AG04449 (cell line): ENCODE measurements around the gene ELK3.

Source experiments
- CTCF ChIA-PET: fragments of 350-600 bp; formaldehyde crosslinking; extraction: SDS; loops from one replicate; lab custom pipeline; 2021; ENCODE audit warnings: antibody characterized with exemption; lab: Yijun Ruan, JAX
- POLR2A ChIA-PET: fragments of 400-600, 350-600 bp; formaldehyde crosslinking; extraction: SDS; loops from one replicate; lab custom pipeline; 2020; ENCODE audit warnings: antibody characterized with exemption, inconsistent platforms; lab: Yijun Ruan, JAX
- DNase-seq: peaks from one replicate; pipeline ENCODE4 v3.0.0-alpha.2; 2010; ENCODE audit warnings: low read depth, low spot score
- H3K4me3 ChIP-seq: 2 replicates; pipeline ENCODE4 v1.5.1; 2011; ENCODE audit warnings: low read depth, mild to moderate bottlenecking, control low read depth, low read length
- CTCF ChIP-seq: IDR thresholded peaks from one replicate; pipeline ENCODE4 v1.5.1; 2011; ENCODE audit warnings: mild to moderate bottlenecking, moderate library complexity, low read length, control low read depth, inconsistent platforms; ENCODE audit not compliant: insufficient read depth; ENCODE audit errors: missing control alignments

ELK3 gene

GRCh38 chr12:96192926-96193573, 1.1 kb upstream of the ELK3 start:
- CTCF ChIA-PET, result interaction anchor here (1.3 to 3.8 kb wide), 2 partner anchors 22 to 324 kb away, joined by 5 to 10 read pairs; no protein-coding TSS in a partner anchor
- POLR2A ChIA-PET, result no interaction called here
- no peak overlapping the region for H3K4me3 ChIP-seq
- TF ChIP-seq CTCF, result no peak
- no peak for DNase-seq

- no peak for DNase-seq
- peak overlapping the region; percentile 98 for H3K4me3 ChIP-seq
- ChIA-PET CTCF (interaction anchor here (16.6 kb wide), 1 partner anchor 20 kb away, joined by 177 read pairs; no protein-coding TSS in a partner anchor), POLR2A (no interaction called here)
- no peak for TF ChIP-seq CTCF
Observed at GRCh38 chr12:96194576-96194889, 358 bp downstream of the ELK3 start.

- ChIA-PET CTCF (interaction anchor here (16.6 kb wide), 1 partner anchor 19 kb away, joined by 177 read pairs; no protein-coding TSS in a partner anchor), POLR2A (interaction anchor here (0.5 to 0.9 kb wide), 3 partner anchors 18 to 34 kb away, joined by 3 to 5 read pairs (median 4); no protein-coding TSS in a partner anchor)
- peak overlapping the region; percentile 98 for H3K4me3 ChIP-seq
- TF ChIP-seq CTCF, result no peak
- DNase-seq, result no peak
Observed at GRCh38 chr12:96194971-96195844, 1.0 kb downstream of the ELK3 start.

- ChIA-PET CTCF (interaction anchor here (16.6 kb wide), 1 partner anchor 18 kb away, joined by 177 read pairs; no protein-coding TSS in a partner anchor), POLR2A (interaction anchor here (0.7 to 0.9 kb wide), 2 partner anchors 24 to 33 kb away, joined by 4 to 5 read pairs; no protein-coding TSS in a partner anchor)
- H3K4me3 ChIP-seq, result peak overlapping the region; percentile 98
- TF ChIP-seq CTCF, result no peak
- no peak for DNase-seq
Observed at GRCh38 chr12:96195845-96196451, 1.8 kb downstream of the ELK3 start.

- no peak for TF ChIP-seq CTCF
- ChIA-PET CTCF (interaction anchor here (1.3 to 16.6 kb wide), 2 partner anchors 18 to 136 kb away, joined by 4 to 177 read pairs; no protein-coding TSS in a partner anchor), POLR2A (no interaction called here)
- no peak for DNase-seq
- peak overlapping the region; percentile 98 for H3K4me3 ChIP-seq
Observed at GRCh38 chr12:96196781-96197180, 2.6 kb downstream of the ELK3 start.
